Activated CD8-positive, alpha-beta memory T cell treated with anti-CD3 and anti-CD28 coated beads, Interleukin-2, amount 10 ng/mL, durations not matched to agents 7 days and 5 days (primary cell): ENCODE data around the gene LAS1L. TPM values are rescaled to one million over a fixed set of nuclear protein-coding genes. Genes with fewer than 3 reads are reported as not detected.
"Not testable (repeated sequence)": the region's sequence is repeated elsewhere in the genome, so short reads cannot be mapped to it uniquely, and the experiment has no call there.

Source experiments
- ATAC-seq: fragments of 150-1000 bp; cut with Tn5 transposase; one replicate; pipeline ENCODE4 v1.10.0; 2021; ENCODE audit warnings: moderate library complexity
- CTCF ChIA-PET: fragments of 350-600 bp; sonication (Branson Sonifier 250); formaldehyde crosslinking; loops from one replicate; lab custom pipeline; 2021; ENCODE audit warnings: antibody characterized with exemption; lab: Charles Lee
- DNase-seq: peaks from one replicate; pipeline ENCODE4 v3.0.0-alpha.2; 2020
- H3K27ac Mint-ChIP-seq: one replicate; pipeline ENCODE4 v1.8.0; 2021; ENCODE audit warnings: mild to moderate bottlenecking, mixed read lengths
- H3K27me3 Mint-ChIP-seq: one replicate; pipeline ENCODE4 v1.8.0; 2021; ENCODE audit warnings: mixed read lengths
- H3K36me3 Mint-ChIP-seq: one replicate; pipeline ENCODE4 v1.8.0; 2021; ENCODE audit warnings: mild to moderate bottlenecking, mixed read lengths
- H3K4me1 Mint-ChIP-seq: one replicate; pipeline ENCODE4 v1.8.0; 2021; ENCODE audit warnings: mixed read lengths
- H3K4me3 Mint-ChIP-seq: one replicate; pipeline ENCODE4 v1.8.0; 2021; ENCODE audit warnings: mild to moderate bottlenecking, moderate library complexity, mixed read lengths
- H3K9me3 Mint-ChIP-seq: one replicate; pipeline ENCODE4 v1.8.0; 2022; ENCODE audit warnings: low read depth, mixed read lengths
- total RNA-seq, 2 experiments: library from RNA; stranded (reverse); gene quantifications; one replicate each; pipeline ENCODE4 v1.2.3, GENCODE V29; 2021

Gene LAS1L
- 10 to 100 TPM; 45.8 to 51.2 TPM for total RNA-seq

GRCh38 chrX:65534450-65535292 lies at the start of gene LAS1L:
Gene LAS1L, minus strand, starts transcription at chrX:65534787. Its CDS starts 72 bp downstream, at chrX:65534715.
- Mint-ChIP-seq H3K9me3 (no peaks in the 10 kb centered on the region), H3K4me1 (peaks cover 25% of the 10 kb centered on the region)
- CTCF ChIA-PET, result no interaction called here

GRCh38 chrX:65582450-65583082 lies 48.0 kb upstream of the LAS1L start:
- no peak overlapping the region for H3K27ac Mint-ChIP-seq

More at GRCh38 chrX:65534450-65535292, at the start of gene LAS1L:
- Mint-ChIP-seq H3K36me3 (peaks cover 14% of the 10 kb centered on the region), H3K4me3 (peak within 1 kb of the TSS; percentile 99), H3K27ac (peak within 1 kb of the TSS; percentile 96), H3K27me3 (no peaks in the 10 kb centered on the region)
- ATAC-seq (peak; percentile 100), DNase-seq (peak; percentile 94)

GRCh38 chrX:65581661-65582339 lies 47.2 kb upstream of the LAS1L start:
- Mint-ChIP-seq H3K9me3 (no peaks in the 10 kb centered on the region), H3K4me3 (no peak overlapping the region), H3K27me3 (peaks cover 3% of the 10 kb centered on the region), H3K4me1 (peaks cover 12% of the 10 kb centered on the region), H3K27ac (no peak overlapping the region), H3K36me3 (no peaks in the 10 kb centered on the region)
- DNase-seq, result peak; percentile 66
- peak; percentile 69 for ATAC-seq
- CTCF ChIA-PET, result interaction anchor here (0.9 to 2.1 kb wide), 11 partner anchors 9 to 1151 kb away, joined by 3 to 8 read pairs (median 3); no protein-coding TSS in a partner anchor

More at GRCh38 chrX:65582450-65583082, 48.0 kb upstream of the LAS1L start:
- Mint-ChIP-seq H3K9me3 (no peaks in the 10 kb centered on the region), H3K4me3 (no peak overlapping the region), H3K36me3 (no peaks in the 10 kb centered on the region), H3K27me3 (peaks cover 4% of the 10 kb centered on the region), H3K4me1 (peaks cover 12% of the 10 kb centered on the region)
- DNase-seq (no peak), ATAC-seq (no peak)
- CTCF ChIA-PET, result interaction anchor here (0.9 to 1.7 kb wide), 9 partner anchors 8 to 1150 kb away, joined by 3 to 5 read pairs (median 3); no protein-coding TSS in a partner anchor

- ATAC-seq, result no peak
- DNase-seq, result no peak
- H3K9me3 Mint-ChIP-seq, result no peaks in the 10 kb centered on the region
- H3K27ac Mint-ChIP-seq, result no peak overlapping the region
- H3K4me1 Mint-ChIP-seq, result peaks cover 12% of the 10 kb centered on the region
- no peak overlapping the region for H3K4me3 Mint-ChIP-seq
- no peaks in the 10 kb centered on the region for H3K36me3 Mint-ChIP-seq
- CTCF ChIA-PET, result no interaction called here
- H3K27me3 Mint-ChIP-seq, result peaks cover 3% of the 10 kb centered on the region
Observed at GRCh38 chrX:65578346-65578745, 43.8 kb upstream of the LAS1L start.

GRCh38 chrX:65576160-65576559 lies 41.6 kb upstream of the LAS1L start:
- ATAC-seq (no peak), DNase-seq (no peak)
- no peak overlapping the region for H3K4me3 Mint-ChIP-seq
- H3K27me3 Mint-ChIP-seq, result peaks cover 3% of the 10 kb centered on the region
- no peak overlapping the region for H3K27ac Mint-ChIP-seq
- H3K36me3 Mint-ChIP-seq, result no peaks in the 10 kb centered on the region
- CTCF ChIA-PET, result interaction anchor here (0.8 to 1.7 kb wide), 2 partner anchors 534 to 1156 kb away, joined by 3 to 4 read pairs; no protein-coding TSS in a partner anchor
- H3K4me1 Mint-ChIP-seq, result no peaks in the 10 kb centered on the region
- no peaks in the 10 kb centered on the region for H3K9me3 Mint-ChIP-seq

GRCh38 chrX:65575022-65575421 lies 40.4 kb upstream of the LAS1L start:
- Mint-ChIP-seq H3K9me3 (no peaks in the 10 kb centered on the region), H3K36me3 (no peaks in the 10 kb centered on the region), H3K4me1 (no peaks in the 10 kb centered on the region), H3K4me3 (no peak overlapping the region), H3K27ac (no peak overlapping the region), H3K27me3 (peaks cover 3% of the 10 kb centered on the region)
- ATAC-seq (no peak), DNase-seq (no peak)
- CTCF ChIA-PET, result interaction anchor here (1.7 kb wide), 1 partner anchor 535 kb away, joined by 4 read pairs; no protein-coding TSS in a partner anchor

- no peak overlapping the region for H3K4me3 Mint-ChIP-seq
- no peaks in the 10 kb centered on the region for H3K36me3 Mint-ChIP-seq
- H3K4me1 Mint-ChIP-seq, result no peaks in the 10 kb centered on the region
- DNase-seq (no peak), ATAC-seq (no peak)
- CTCF ChIA-PET, result no interaction called here
- H3K27me3 Mint-ChIP-seq, result no peaks in the 10 kb centered on the region
- no peak overlapping the region for H3K27ac Mint-ChIP-seq
- H3K9me3 Mint-ChIP-seq, result no peaks in the 10 kb centered on the region
Observed at GRCh38 chrX:65574356-65574755, 39.8 kb upstream of the LAS1L start.

GRCh38 chrX:65572971-65573370 lies 38.4 kb upstream of the LAS1L start:
- Mint-ChIP-seq H3K27me3 (peaks cover under 1% of the 10 kb centered on the region), H3K36me3 (no peaks in the 10 kb centered on the region), H3K9me3 (no peaks in the 10 kb centered on the region), H3K27ac (no peak overlapping the region), H3K4me1 (no peaks in the 10 kb centered on the region), H3K4me3 (no peak overlapping the region)
- DNase-seq (no peak), ATAC-seq (no peak)
- CTCF ChIA-PET, result no interaction called here

GRCh38 chrX:65562850-65563249 lies 28.3 kb upstream of the LAS1L start:
- ATAC-seq, H3K4me3 Mint-ChIP-seq, H3K4me1 Mint-ChIP-seq, H3K36me3 Mint-ChIP-seq, DNase-seq, H3K27ac Mint-ChIP-seq, H3K9me3 Mint-ChIP-seq, CTCF ChIA-PET: not testable (repeated sequence)
- H3K27me3 Mint-ChIP-seq, result peaks cover 15% of the 10 kb centered on the region

- Mint-ChIP-seq H3K27me3 (no peaks in the 10 kb centered on the region), H3K9me3 (no peaks in the 10 kb centered on the region)
- CTCF ChIA-PET, result no interaction called here
Observed at GRCh38 chrX:65551489-65552339, 17.1 kb upstream of the LAS1L start.

GRCh38 chrX:65551086-65551485 lies 16.5 kb upstream of the LAS1L start:
- ATAC-seq, result no peak
- H3K27ac Mint-ChIP-seq, result no peak overlapping the region
- H3K4me3 Mint-ChIP-seq, result no peak overlapping the region
- no peaks in the 10 kb centered on the region for H3K4me1 Mint-ChIP-seq
- no peaks in the 10 kb centered on the region for H3K36me3 Mint-ChIP-seq
- H3K27me3 Mint-ChIP-seq, result no peaks in the 10 kb centered on the region
- CTCF ChIA-PET, result no interaction called here
- no peak for DNase-seq
- H3K9me3 Mint-ChIP-seq, result no peaks in the 10 kb centered on the region

More at GRCh38 chrX:65551489-65552339, 17.1 kb upstream of the LAS1L start:
- Mint-ChIP-seq H3K4me3 (no peak overlapping the region), H3K4me1 (no peaks in the 10 kb centered on the region), H3K27ac (no peak overlapping the region), H3K36me3 (no peaks in the 10 kb centered on the region)
- ATAC-seq (no peak), DNase-seq (no peak)

GRCh38 chrX:65545456-65545855 lies 10.9 kb upstream of the LAS1L start:
- H3K36me3 Mint-ChIP-seq, result no peaks in the 10 kb centered on the region
- no peak overlapping the region for H3K27ac Mint-ChIP-seq
- no peak overlapping the region for H3K4me3 Mint-ChIP-seq
- DNase-seq (no peak), ATAC-seq (no peak)
- CTCF ChIA-PET, result no interaction called here
- H3K9me3 Mint-ChIP-seq, result no peaks in the 10 kb centered on the region
- H3K4me1 Mint-ChIP-seq, result no peaks in the 10 kb centered on the region
- H3K27me3 Mint-ChIP-seq, result no peaks in the 10 kb centered on the region
